Forelimb muscle (tissue), 1 donor: ENCODE results near the gene VPS35. TPM values are rescaled to one million over a fixed set of nuclear protein-coding genes. Genes with fewer than 3 reads are reported as not detected.
"Not testable (repeated sequence)": the region's sequence is repeated elsewhere in the genome, so short reads cannot be mapped to it uniquely, and the experiment has no call there.

Source experiments
- DNase-seq: peaks from one replicate; pipeline ENCODE4 v3.0.0-alpha.2; 2013; ENCODE audit warnings: low read depth
- polyA plus RNA-seq: library from polyadenylated mRNA; unstranded; fragments of 120-200 nt; gene quantifications from one replicate; pipeline ENCODE4 v1.2.1, GENCODE V29; 2013; ENCODE audit not compliant: insufficient read length

VPS35 gene
- polyA plus RNA-seq, 1 donor, result 80.7 TPM

- no peak for DNase-seq
Observed at GRCh38 chr16:46712911-46713310, 23.9 kb upstream of the VPS35 start.

DNA sequence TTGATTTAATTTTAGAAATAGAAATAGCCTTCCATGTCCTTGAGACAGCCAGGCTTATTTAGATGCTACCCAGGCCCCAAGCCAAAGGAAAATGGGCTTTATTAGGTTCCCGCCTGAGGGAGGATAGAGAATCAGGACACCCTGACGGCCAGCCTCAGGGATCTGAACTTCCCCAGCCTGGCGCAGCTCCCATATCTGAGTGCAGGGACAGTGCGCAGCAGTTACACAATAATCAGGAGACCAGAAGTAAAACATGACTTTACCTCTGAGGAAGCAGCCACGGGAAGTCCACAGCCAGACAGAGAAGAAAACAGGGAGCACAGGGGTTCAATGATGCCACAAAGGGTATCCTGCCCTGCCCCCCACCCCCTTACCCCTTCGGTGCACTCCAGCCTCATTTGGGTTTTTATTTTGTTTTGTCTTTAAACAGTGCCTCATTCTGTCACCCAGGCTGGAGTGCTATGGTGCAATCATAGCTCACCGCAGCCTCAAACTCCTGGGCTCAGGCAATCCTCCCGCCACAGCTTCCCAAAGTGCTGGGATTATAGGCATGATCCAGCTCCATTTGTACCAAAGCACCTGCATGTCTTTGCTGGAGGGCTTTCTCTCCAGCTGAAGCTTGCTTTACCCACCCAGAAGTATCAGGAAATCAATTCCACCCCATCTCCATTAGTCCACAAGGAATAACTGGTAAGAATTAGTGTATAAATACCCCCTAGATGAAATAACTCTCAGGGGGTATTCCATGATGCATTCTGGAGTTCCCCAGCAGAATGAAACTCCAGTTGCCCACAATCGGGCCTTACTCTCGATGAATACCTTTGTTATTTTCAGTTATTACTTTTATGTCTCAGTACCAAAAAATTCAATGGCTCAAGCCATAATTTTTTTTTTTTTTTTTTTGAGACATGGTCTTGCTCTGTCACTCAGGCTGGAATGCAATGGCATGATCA, 22.4 kb upstream of the VPS35 start:
- no peak for DNase-seq

GRCh38 chr16:46709469-46710005, 20.6 kb upstream of the VPS35 start:
- DNase-seq, result no peak

DNA sequence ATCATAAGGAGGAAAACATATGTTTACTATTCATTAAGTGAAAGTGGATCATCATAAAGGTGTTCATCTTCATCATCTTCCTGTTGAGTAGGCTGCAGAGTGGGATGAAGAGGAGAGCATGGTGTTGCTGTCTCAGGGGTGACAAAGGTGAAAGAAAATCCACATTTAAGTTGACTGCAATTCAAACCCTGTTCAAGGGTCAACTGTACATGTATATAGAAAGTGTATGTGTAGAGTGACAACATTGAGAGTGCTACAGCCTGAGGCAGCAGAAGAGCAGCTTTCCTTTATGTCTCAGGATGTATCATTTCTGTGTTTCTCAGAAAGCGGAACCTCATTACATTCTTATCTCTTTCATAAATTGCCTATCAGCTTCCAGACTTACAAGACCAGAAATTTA, 17.7 kb upstream of the VPS35 start:
- DNase-seq, result no peak

- no peak for DNase-seq
Observed at GRCh38 chr16:46702030-46702429, 13.1 kb upstream of the VPS35 start.

- no peak for DNase-seq
Observed at GRCh38 chr16:46701615-46702014, 12.6 kb upstream of the VPS35 start.

DNA sequence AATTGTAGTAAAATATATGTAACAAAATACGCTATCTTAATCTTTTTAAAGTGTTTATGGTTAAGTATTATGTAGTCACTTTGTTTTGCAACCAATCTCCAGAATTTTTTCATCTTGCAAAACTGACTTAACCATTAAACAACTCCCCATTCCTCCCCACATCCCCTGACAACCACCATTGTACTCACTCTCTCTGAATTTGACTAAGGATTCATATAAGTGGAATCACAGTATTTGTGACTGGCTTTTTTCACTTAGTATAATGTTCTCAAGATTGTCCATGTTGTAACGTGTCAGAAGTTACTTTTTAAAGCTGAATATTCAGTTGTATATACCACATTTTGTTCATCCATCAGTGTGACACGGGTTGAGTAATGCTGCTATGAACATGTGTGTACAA, 11.1 kb upstream of the VPS35 start:
- no peak for DNase-seq

- DNase-seq, result no peak
Observed at GRCh38 chr16:46696957-46697356, 8.0 kb upstream of the VPS35 start.

DNA sequence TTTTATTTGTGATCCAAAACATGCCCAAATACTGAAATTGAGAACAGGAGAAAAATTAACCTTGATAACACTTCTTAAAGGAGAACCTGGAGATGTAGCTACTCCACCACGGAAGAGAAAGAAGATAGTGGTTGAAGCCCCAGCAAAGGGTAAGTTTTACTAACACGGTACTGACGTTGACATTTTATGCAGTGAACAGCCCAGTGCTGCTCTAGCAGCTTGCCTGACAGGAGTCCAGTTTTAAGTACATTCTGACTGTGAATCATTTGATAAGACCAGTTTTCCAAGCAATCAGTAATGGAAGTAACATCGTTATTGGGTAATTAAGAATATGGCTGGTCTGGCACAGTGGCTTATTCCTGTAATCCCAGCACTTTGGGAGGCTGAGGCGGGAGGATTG, 7.0 kb upstream of the VPS35 start:
- no peak for DNase-seq

- DNase-seq, result no peak
Observed at GRCh38 chr16:46693598-46693997, 4.6 kb upstream of the VPS35 start.

GRCh38 chr16:46691726-46692125, 2.7 kb upstream of the VPS35 start:
- DNase-seq, result no peak

DNA sequence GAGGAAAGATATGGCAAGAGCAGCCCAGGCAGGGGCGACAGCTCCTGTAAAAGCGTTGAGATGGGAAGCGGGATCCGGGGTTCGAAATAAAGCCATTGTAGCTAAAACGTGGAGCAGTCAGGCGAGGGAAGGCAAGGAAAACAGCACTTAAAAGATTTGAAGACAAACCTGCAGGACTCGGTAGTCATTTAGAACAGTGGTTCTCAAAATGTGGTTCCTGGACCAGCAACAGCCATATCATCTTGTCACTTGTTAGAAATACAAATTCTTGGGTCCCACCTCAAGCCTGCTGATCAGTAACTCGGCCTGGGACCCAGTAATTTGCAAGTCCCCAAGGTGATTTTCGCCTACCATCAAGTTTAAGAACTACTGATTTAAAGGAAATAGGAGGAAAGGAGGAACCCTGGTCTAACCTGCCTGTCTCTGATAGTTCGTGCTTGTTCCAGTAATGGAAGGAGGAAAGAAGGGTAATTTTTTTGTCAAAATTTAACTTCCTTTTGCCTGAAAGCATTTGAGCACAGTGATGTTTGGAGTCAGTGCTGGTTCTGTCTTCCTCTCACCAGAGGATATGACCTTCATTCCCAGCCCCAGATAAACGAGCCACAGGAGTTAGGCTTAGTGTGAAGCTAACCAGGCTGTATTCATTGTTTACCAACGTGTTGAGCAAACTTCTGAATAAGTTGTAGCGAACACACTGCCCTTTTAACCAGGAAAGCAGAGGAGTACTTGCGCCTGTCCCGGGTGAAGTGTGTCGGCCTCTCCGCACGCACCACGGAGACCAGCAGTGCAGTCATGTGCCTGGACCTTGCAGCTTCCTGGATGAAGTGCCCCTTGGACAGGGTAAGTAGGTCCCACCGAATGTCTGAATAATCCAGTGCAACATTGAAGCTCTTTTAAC, 1.6 kb upstream of the VPS35 start:
- no peak for DNase-seq

DNA sequence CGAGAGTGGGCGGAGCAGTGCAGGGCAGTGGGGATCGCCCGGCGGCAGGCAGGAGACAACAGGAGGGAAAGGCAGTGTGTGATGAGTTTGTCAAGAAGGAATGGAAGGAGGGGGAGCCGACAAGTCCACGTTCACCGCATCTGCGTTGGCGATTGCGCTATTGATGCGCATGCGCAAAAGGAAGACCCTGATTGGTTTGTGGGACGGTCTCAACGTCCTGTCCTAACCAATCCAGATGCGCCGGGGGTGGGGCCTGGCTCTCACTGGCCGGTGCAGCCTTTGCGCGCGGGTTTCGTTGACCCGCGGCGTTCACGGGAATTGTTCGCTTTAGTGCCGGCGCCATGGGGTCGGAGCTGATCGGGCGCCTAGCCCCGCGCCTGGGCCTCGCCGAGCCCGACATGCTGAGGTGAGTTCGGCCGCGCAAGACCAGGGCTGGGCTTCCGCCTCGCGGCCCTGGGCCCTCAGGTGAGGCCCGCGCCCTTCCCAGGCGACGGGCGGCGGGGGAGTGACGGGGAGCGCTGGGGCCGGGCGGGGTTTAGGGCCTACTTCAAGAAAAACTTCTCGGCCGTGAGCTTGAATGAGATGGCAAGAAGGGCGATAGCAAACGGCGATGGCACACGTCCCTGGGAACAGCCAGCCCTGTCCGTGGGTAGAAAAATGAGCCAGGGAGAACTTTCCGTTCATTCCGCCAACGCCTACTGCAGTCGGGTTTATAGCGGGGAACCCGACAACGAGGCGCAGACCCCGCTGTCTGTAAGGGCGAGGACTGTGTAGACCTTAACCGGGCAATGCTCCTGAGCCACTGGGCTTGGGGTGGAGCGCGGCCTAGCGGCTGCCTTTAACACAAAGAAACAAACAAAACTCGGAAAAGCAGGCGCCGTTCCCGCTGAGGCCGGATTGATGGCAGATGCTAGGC, 645 bp upstream of the VPS35 start, which contains the start of gene ORC6:
Gene ORC6 (plus strand): TSS at position 295 of the 916 bp plus-strand sequence. CDS start 47 bp downstream, at position 342.
- no peak for DNase-seq

DNA sequence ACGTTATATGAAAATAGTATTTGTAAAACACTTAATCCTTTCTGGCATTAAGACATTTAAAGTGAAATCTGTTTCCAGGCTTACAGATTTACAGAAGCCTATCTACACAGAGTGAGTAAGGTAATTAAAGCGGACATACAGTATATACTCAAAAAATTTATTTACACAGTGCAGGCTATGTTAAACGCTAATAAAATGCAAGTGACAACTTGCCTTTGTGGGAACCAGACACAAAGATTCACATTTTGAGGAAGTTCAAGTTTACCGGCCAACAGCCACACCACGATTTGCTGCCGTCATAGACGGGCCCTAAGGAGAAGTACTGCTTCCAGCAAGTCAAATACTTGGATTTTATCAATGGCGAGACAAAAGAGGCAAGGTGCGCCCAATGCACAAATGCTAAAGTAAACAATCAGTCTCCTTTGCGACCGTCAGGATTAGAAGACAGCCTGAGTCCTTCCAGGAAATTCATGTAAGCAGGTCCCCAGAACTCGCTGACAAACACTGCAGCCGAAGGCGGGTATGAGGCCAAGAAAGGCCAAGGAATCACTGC, 801 bp downstream of the VPS35 start:
- DNase-seq, result no peak

DNA sequence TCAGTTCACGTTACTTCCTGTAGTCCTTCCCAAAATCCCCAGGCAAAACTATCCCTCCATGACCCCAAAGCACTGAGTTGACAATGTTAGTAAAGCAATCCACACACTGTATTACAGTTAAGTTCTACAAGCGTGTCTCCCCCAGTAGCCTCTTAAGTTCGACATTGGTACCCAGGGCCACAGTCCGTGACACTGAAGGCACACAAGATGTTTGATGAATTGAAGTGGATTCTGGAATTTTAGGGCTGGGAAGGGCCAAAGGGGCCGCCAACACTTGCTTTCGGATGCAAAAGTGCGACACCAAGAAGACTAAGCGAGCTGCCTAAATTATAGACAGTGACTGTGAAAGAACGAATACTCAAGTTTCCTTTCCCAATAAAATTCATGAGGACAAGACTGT, 1.5 kb downstream of the VPS35 start:
- no peak for DNase-seq

GRCh38 chr16:46686815-46687473, 2.0 kb downstream of the VPS35 start:
- no peak for DNase-seq

- DNase-seq, result not testable (repeated sequence)
Observed at GRCh38 chr16:46681867-46682266, 7.1 kb downstream of the VPS35 start.

DNA sequence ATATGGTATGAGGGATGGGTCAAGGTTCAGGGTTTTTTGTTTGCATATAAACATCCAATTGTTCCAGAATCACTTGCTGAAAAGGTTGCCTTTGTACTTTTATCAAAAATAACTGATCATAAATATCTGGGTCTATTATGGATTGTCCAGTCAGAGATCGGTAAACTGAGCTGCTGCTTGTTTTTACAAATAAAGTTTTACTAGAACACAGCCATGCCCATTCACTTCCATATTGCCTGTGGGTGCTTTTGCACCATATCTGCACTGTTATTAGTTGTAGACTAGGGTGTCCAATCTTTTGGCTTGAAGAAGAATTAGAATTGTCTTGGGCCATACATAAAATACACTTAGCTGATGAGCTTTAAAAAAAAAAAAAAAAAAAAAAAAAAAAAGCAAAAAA, 11.0 kb downstream of the VPS35 start:
- DNase-seq, result not testable (repeated sequence)

- DNase-seq, result no peak
Observed at GRCh38 chr16:46673320-46674013, 15.5 kb downstream of the VPS35 start.

DNA sequence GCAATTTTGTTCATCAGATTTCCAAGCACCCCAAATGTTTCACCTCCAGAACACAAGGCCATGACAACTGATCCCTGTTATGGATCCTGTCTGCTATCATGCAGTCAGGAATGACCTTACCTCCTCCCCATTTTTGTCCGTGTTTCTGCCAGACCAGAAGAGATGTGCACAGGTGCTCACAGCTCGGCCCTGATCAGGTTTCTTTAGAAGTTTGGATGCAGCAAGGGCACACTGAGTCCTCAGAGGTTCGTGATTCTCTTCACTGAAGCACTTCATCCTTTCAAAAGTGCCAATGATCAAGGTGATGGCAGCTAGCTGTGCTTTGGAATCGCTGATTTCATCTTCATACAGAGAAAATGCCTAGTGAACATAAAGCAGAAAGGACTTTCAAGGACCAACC, 26.9 kb downstream of the VPS35 start:
- no peak for DNase-seq
